SKM-1 (cell line): ENCODE results near the gene ECSIT.
"Not testable (repeated sequence)": the region's sequence is repeated elsewhere in the genome, so short reads cannot be mapped to it uniquely, and the experiment has no call there.

Source experiments
- DNase-seq: peaks from one replicate; lab custom pipeline; 2025; ENCODE audit not compliant: unreplicated experiment; lab: John Stamatoyannopoulos, UW

Gene ECSIT

GRCh38 chr19:11478167-11479089 is 50.5 kb downstream of the ECSIT start:
- DNase-seq, result no peak

DNA sequence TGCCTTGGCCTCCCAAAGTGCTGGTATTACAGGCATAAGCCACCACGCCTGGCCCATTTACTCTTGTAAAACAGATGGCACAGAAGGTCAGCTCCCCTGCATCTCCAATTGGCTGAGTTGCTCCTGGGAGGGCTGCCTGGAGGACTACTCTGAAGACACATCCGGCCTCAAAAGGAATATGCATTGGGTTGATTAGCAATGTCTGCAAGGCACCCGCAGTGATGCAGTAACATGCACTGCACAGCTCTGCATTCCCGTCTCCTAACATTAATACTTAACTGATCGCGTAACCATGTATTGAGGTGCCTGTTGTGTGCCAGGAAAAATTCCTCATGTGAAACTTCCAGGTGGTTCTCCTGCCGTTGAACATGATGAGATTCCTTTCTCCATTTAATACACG is 53.1 kb downstream of the ECSIT start:
- DNase-seq, result no peak

DNA sequence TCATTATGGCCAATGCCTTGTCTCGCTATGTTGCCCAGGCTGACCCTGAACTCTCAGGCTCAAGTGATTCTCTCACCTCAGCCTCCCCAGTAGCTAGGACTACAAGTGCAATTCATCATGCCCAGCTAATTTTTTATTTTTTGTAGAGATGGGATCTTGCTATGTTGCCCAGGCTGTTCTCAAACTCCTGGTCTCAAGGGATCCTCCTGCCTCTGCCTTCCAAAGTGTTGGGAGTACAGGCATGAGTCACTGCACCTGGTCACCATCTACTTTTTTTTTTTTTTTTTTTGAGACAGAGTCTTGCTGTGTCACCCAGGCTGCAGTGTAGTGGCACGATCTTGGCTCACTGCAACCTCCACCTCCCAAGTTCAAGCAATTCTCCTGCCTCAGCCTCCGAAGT is 53.6 kb downstream of the ECSIT start:
- DNase-seq, result not testable (repeated sequence)

DNA sequence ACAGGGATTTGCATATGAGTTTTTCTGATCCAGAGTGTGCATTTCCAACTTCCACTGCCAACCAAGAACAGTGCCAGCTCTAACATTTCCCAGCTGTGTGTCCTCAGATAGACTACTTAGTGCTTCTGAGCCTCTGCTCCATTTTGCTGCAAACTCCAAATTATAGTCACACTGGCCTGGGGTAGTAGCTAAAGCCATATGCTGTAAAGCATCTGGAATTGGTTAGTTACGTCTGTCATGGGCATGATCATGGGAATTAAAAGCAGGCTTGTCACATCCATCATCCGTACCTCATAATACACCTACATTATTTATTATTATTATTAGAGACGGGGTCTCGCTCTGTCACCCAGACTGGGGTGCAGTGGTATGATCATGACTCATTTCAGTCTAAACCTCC is 55.2 kb downstream of the ECSIT start:
- no peak for DNase-seq

- not testable (repeated sequence) for DNase-seq
Measured at GRCh38 chr19:11468266-11468845, 60.6 kb downstream of the ECSIT start.

- DNase-seq, result no peak
Measured at GRCh38 chr19:11465600-11465999, 63.3 kb downstream of the ECSIT start.

- DNase-seq, result no peak
Measured at GRCh38 chr19:11464333-11465265, 64.3 kb downstream of the ECSIT start.

GRCh38 chr19:11463391-11463790 is 65.5 kb downstream of the ECSIT start:
- no peak for DNase-seq

GRCh38 chr19:11461453-11461852 is 67.5 kb downstream of the ECSIT start:
- DNase-seq, result no peak

GRCh38 chr19:11460207-11460606 is 68.7 kb downstream of the ECSIT start:
- DNase-seq, result no peak

DNA sequence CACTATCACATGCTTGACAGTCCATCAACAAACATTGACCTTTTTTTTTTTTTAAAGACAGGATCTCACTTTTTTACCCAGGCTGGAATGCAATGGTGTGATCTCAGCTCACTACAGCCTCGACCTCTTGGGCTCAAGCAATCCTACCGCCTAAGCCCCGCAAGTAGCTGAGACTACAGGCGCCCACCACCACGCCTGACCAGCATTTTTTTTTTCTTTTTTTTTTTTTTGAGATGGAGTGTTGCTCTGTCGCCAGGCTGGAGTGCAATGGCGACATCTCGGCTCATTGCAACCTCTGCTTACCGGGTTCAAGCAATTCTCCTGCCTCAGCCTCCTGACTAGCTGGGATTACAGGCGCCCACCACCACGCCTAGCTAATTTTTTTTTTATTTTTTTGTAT is 70.0 kb downstream of the ECSIT start:
- DNase-seq, result not testable (repeated sequence)

GRCh38 chr19:11458236-11458900 is 70.6 kb downstream of the ECSIT start:
- no peak for DNase-seq

- DNase-seq, result no peak
Measured at GRCh38 chr19:11457831-11458230, 71.1 kb downstream of the ECSIT start.

DNA sequence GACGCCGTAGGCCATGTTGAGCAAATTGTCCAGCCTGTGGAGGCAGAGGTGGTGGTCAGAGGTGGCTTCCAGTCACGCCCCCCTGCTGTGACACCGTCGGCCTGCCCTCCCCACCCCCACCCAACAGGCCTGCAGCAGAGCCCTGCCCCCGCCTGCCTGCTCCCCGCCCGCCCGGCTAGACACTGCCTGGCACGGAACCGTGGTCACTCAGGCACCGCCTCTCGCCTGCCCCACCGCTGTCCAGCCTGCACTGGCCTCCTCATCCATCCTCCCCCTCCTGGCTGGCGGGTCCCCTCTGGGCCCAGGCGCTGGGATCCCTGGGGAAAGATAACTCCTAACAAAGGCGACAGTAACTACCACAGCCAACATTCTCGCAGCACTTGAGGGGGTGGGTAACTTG is 71.8 kb downstream of the ECSIT start:
- no peak for DNase-seq

- DNase-seq, result no peak
Measured at GRCh38 chr19:11456659-11457058, 72.3 kb downstream of the ECSIT start.
